Ovary (tissue), 3 donors: Measurements from ENCODE around the gene BGN.

ENCODE experiments used
- EP300 ChIP-seq: sonication (generic); formaldehyde crosslinking; IDR thresholded peaks from one replicate; pipeline ENCODE4 v1.6.1; 2017; ENCODE audit warnings: antibody characterized with exemption
- POLR2A ChIP-seq: fragments of 450-650 bp; IDR thresholded peaks from one replicate; pipeline ENCODE4 v1.6.1; 2017; ENCODE audit warnings: antibody characterized with exemption, mild to moderate bottlenecking, moderate library complexity
- TF ChIP-seq, protein P1 (sequence below), 3 donors: fragments of 450-650 bp in 2 of 3; fragments of 200-600 bp in 1 of 3; IDR thresholded peaks; one replicate each; pipeline versions ENCODE4 v1.5.1 to v1.8.0; 2016 to 2022; ENCODE audit warnings: antibody characterized with exemption in 3 of 3, mild to moderate bottlenecking in 1 of 3
- donor health status: DM: no; HTN: no; CAD: no.

DNA sequence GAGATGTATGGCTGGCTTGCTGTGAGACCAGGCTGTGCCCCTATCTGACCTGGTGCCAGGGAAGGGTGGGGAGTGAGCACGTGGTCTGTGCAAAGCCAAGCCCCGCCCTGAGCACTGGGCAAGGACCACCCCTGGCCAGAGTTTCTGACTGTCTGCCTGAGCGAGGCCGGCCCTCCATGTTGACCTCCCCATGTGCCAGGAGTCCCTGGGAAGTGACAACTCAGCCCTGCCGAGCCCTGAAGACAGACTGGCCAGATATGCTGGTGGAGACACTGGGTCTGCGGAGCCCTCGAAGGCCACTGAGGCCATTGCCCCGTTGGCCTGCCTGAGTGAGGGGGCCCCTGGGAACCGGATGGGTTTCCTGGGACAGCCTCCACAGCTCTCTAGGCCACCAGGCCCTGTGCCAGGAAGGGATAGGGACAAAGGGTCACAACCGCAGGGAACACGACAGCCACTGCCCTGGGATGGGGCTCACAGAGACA lies 7.1 kb upstream of the BGN start:
- TF ChIP-seq, protein P1, sequence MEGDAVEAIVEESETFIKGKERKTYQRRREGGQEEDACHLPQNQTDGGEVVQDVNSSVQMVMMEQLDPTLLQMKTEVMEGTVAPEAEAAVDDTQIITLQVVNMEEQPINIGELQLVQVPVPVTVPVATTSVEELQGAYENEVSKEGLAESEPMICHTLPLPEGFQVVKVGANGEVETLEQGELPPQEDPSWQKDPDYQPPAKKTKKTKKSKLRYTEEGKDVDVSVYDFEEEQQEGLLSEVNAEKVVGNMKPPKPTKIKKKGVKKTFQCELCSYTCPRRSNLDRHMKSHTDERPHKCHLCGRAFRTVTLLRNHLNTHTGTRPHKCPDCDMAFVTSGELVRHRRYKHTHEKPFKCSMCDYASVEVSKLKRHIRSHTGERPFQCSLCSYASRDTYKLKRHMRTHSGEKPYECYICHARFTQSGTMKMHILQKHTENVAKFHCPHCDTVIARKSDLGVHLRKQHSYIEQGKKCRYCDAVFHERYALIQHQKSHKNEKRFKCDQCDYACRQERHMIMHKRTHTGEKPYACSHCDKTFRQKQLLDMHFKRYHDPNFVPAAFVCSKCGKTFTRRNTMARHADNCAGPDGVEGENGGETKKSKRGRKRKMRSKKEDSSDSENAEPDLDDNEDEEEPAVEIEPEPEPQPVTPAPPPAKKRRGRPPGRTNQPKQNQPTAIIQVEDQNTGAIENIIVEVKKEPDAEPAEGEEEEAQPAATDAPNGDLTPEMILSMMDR (IDR thresholded peaks at IDR 0.05), result no peak
- TF ChIP-seq POLR2A (no peak), EP300 (no peak)
